ENCODE results near the gene TBX2. TPM values are rescaled to one million over a fixed set of nuclear protein-coding genes. Genes with fewer than 3 reads are reported as not detected.

Gene TBX2
- polyA plus RNA-seq, 1 experiment = 7.8 TPM

GRCh38 chr17:61366715-61367413, 32.8 kb upstream of the TBX2 start:
- ChIA-PET CTCF (interaction anchor here (0.6 to 1.3 kb wide), 2 partner anchors 23 to 261 kb away, joined by 3 read pairs; no protein-coding TSS in a partner anchor), POLR2A (no interaction called here)
- no peaks in the 10 kb centered on the region for H3K36me3 ChIP-seq (ENCODE audit: control insufficient read depth, insufficient read depth, low read length)
- H3K4me3 ChIP-seq (ENCODE audit: low read depth, low read length) = no peak overlapping the region
- H3K27me3 ChIP-seq (ENCODE audit: control insufficient read depth, insufficient read depth, low read length) = no peaks in the 10 kb centered on the region
- TF ChIP-seq, protein P1, sequence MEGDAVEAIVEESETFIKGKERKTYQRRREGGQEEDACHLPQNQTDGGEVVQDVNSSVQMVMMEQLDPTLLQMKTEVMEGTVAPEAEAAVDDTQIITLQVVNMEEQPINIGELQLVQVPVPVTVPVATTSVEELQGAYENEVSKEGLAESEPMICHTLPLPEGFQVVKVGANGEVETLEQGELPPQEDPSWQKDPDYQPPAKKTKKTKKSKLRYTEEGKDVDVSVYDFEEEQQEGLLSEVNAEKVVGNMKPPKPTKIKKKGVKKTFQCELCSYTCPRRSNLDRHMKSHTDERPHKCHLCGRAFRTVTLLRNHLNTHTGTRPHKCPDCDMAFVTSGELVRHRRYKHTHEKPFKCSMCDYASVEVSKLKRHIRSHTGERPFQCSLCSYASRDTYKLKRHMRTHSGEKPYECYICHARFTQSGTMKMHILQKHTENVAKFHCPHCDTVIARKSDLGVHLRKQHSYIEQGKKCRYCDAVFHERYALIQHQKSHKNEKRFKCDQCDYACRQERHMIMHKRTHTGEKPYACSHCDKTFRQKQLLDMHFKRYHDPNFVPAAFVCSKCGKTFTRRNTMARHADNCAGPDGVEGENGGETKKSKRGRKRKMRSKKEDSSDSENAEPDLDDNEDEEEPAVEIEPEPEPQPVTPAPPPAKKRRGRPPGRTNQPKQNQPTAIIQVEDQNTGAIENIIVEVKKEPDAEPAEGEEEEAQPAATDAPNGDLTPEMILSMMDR (IDR thresholded peaks at IDR 0.05; ENCODE audit: insufficient read depth, low read depth, low read length) = no peak
- no peak for DNase-seq (ENCODE audit: low read depth)

GRCh38 chr17:61368049-61368831, 31.4 kb upstream of the TBX2 start:
- TF ChIP-seq, protein P1 (IDR thresholded peaks at IDR 0.05; ENCODE audit: insufficient read depth, low read depth, low read length) = no peak
- CTCF ChIA-PET = no interaction called here
- Histone ChIP-seq H3K27me3 (ENCODE audit: control insufficient read depth, insufficient read depth, low read length) (no peaks in the 10 kb centered on the region), H3K4me3 (ENCODE audit: low read depth, low read length) (no peak overlapping the region), H3K36me3 (ENCODE audit: control insufficient read depth, insufficient read depth, low read length) (no peaks in the 10 kb centered on the region)
- no peak for DNase-seq (ENCODE audit: low read depth)
- POLR2A ChIA-PET = no interaction called here

GRCh38 chr17:61368832-61369450, 30.7 kb upstream of the TBX2 start:
- ChIA-PET CTCF (interaction anchor here (1.0 kb wide), 1 partner anchor 21 kb away, joined by 3 read pairs; no protein-coding TSS in a partner anchor), POLR2A (no interaction called here)
- TF ChIP-seq, protein P1 (IDR thresholded peaks at IDR 0.05; ENCODE audit: insufficient read depth, low read depth, low read length) = no peak
- Histone ChIP-seq H3K4me3 (ENCODE audit: low read depth, low read length) (no peak overlapping the region), H3K36me3 (ENCODE audit: control insufficient read depth, insufficient read depth, low read length) (no peaks in the 10 kb centered on the region), H3K27me3 (ENCODE audit: control insufficient read depth, insufficient read depth, low read length) (no peaks in the 10 kb centered on the region)
- DNase-seq (ENCODE audit: low read depth) = no peak

DNA sequence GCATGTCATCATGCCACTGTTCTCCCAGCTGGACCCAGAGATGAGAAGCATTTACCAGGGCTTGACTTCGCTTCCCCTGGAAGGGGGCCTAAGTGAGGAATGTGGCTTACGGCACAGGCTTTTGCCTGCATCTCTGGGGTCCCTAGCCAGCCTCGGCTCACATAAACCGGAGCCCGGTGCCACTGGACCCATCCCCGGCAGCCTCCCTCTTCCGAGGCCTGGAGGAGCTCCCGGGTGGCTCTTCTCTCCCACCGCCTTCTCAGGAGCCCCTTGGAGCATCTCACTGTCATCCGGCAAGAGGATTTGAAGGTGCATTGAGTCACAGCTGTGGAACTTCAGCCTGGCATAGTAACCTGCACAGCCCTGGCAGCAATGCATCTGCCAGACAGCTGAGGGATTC, 29.9 kb upstream of the TBX2 start:
- no peak for DNase-seq (ENCODE audit: low read depth)
- TF ChIP-seq, protein P1 (IDR thresholded peaks at IDR 0.05; ENCODE audit: insufficient read depth, low read depth, low read length) = no peak
- CTCF ChIA-PET = interaction anchor here (1.0 kb wide), 1 partner anchor 20 kb away, joined by 3 read pairs; no protein-coding TSS in a partner anchor
- no peaks in the 10 kb centered on the region for H3K36me3 ChIP-seq (ENCODE audit: control insufficient read depth, insufficient read depth, low read length)
- POLR2A ChIA-PET = no interaction called here
- H3K4me3 ChIP-seq (ENCODE audit: low read depth, low read length) = no peak overlapping the region
- H3K27me3 ChIP-seq (ENCODE audit: control insufficient read depth, insufficient read depth, low read length) = no peaks in the 10 kb centered on the region

GRCh38 chr17:61371179-61371578, 28.5 kb upstream of the TBX2 start:
- no peak overlapping the region for H3K4me3 ChIP-seq (ENCODE audit: low read depth, low read length)
- no peak for DNase-seq (ENCODE audit: low read depth)
- TF ChIP-seq, protein P1 (IDR thresholded peaks at IDR 0.05; ENCODE audit: insufficient read depth, low read depth, low read length) = no peak
- ChIA-PET CTCF (no interaction called here), POLR2A (interaction anchor here (0.6 kb wide), 1 partner anchor 346 kb away, joined by 3 read pairs; no protein-coding TSS in a partner anchor)
- no peaks in the 10 kb centered on the region for H3K36me3 ChIP-seq (ENCODE audit: control insufficient read depth, insufficient read depth, low read length)
- no peaks in the 10 kb centered on the region for H3K27me3 ChIP-seq (ENCODE audit: control insufficient read depth, insufficient read depth, low read length)
